KMS-11 (cell line): ENCODE results near the gene RPRD1B.

Source experiments
- H2AFZ ChIP-seq: fragments of 200-600 bp; sonication (generic); 2 replicates; pipeline ENCODE4 v1.6.1; 2016; ENCODE audit warnings: antibody characterized with exemption, mixed run types, low read depth
- H3K27ac ChIP-seq: fragments of 200-600 bp; sonication (generic); 2 replicates; pipeline ENCODE4 v1.6.1; 2016; ENCODE audit warnings: mild to moderate bottlenecking, mixed run types
- H3K27me3 ChIP-seq: fragments of 200-600 bp; sonication (generic); 2 replicates; pipeline ENCODE4 v1.6.1; 2017; ENCODE audit warnings: mild to moderate bottlenecking, low read depth, mixed run types, moderate library complexity; ENCODE audit not compliant: insufficient read depth
- H3K36me3 ChIP-seq: fragments of 200-600 bp; sonication (generic); 2 replicates; pipeline ENCODE4 v1.6.1; 2017; ENCODE audit warnings: mild to moderate bottlenecking, mixed run types; ENCODE audit not compliant: insufficient read depth
- H3K4me1 ChIP-seq: fragments of 200-600 bp; sonication (generic); 2 replicates; pipeline ENCODE4 v1.6.1; 2016; ENCODE audit warnings: mild to moderate bottlenecking, low read depth, mixed run types; ENCODE audit not compliant: poor library complexity, severe bottlenecking
- H3K4me2 ChIP-seq: fragments of 200-600 bp; sonication (generic); 2 replicates; pipeline ENCODE4 v1.7.0; 2016; ENCODE audit warnings: mild to moderate bottlenecking, mixed run types
- H3K4me3 ChIP-seq: fragments of 200-600 bp; sonication (generic); IDR thresholded peaks from 2 replicates; pipeline ENCODE4 v1.6.1; 2017; ENCODE audit warnings: low read depth, low read length, mixed read lengths; ENCODE audit not compliant: insufficient read depth
- H3K79me2 ChIP-seq: fragments of 200-600 bp; sonication (generic); 2 replicates; pipeline ENCODE4 v1.6.1; 2016; ENCODE audit warnings: low read depth, mixed run types; ENCODE audit not compliant: insufficient read depth
- H3K9ac ChIP-seq: fragments of 200-600 bp; sonication (generic); 2 replicates; pipeline ENCODE4 v1.6.1; 2016; ENCODE audit warnings: mild to moderate bottlenecking, mixed run types
- H4K20me1 ChIP-seq: fragments of 200-600 bp; sonication (generic); 2 replicates; pipeline ENCODE4 v1.6.1; 2016; ENCODE audit warnings: mild to moderate bottlenecking, mixed run types; ENCODE audit not compliant: insufficient read depth
- TF ChIP-seq, protein P1 (sequence below): fragments of 200-600 bp; sonication (generic); conservative IDR thresholded peaks from 2 replicates; pipeline ENCODE4 v1.6.1; 2017; ENCODE audit warnings: low read depth, mild to moderate bottlenecking, antibody characterized with exemption, low read length, moderate library complexity, mixed read lengths

The RPRD1B gene

DNA sequence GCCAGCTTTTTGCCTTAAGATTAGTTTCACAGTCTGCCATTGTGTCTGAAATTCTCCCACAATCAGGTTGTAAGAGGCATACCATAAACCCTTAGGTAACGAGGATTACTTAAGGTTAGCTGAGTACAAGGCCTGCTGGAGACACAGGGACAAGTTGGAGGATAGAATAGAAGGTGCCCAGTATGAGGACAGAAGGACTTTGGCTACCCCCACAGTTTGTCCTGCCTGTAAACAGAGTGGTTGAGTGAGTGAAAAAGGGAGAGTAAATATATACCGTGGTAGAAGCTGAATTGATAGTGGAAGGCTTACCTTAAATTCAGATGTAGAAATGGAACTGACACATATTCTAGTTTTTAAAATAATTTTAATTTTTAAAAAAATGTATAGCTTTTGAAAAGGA lies 19.3 kb downstream of the RPRD1B start:
- H3K27me3 ChIP-seq: no peaks in the 10 kb centered on the region
- H2AFZ ChIP-seq: no peak overlapping the region
- no peak overlapping the region for H3K4me3 ChIP-seq
- peaks cover 23% of the 10 kb centered on the region for H3K4me1 ChIP-seq
- TF ChIP-seq, protein P1, sequence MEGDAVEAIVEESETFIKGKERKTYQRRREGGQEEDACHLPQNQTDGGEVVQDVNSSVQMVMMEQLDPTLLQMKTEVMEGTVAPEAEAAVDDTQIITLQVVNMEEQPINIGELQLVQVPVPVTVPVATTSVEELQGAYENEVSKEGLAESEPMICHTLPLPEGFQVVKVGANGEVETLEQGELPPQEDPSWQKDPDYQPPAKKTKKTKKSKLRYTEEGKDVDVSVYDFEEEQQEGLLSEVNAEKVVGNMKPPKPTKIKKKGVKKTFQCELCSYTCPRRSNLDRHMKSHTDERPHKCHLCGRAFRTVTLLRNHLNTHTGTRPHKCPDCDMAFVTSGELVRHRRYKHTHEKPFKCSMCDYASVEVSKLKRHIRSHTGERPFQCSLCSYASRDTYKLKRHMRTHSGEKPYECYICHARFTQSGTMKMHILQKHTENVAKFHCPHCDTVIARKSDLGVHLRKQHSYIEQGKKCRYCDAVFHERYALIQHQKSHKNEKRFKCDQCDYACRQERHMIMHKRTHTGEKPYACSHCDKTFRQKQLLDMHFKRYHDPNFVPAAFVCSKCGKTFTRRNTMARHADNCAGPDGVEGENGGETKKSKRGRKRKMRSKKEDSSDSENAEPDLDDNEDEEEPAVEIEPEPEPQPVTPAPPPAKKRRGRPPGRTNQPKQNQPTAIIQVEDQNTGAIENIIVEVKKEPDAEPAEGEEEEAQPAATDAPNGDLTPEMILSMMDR: no peak
- no peak overlapping the region for H3K4me2 ChIP-seq
- H3K36me3 ChIP-seq: no peaks in the 10 kb centered on the region; the same call in 1 of the 2 replicates
- peaks cover 36% of the 10 kb centered on the region; the same call in 1 of the 2 replicates for H3K79me2 ChIP-seq
- H3K9ac ChIP-seq: no peak overlapping the region
- H4K20me1 ChIP-seq: no peaks in the 10 kb centered on the region; the same call in none of the 2 replicates
- no peak overlapping the region for H3K27ac ChIP-seq

- no peak overlapping the region for H2AFZ ChIP-seq
- no peak overlapping the region for H3K4me3 ChIP-seq
- H3K36me3 ChIP-seq: no peaks in the 10 kb centered on the region; the same call in 1 of the 2 replicates
- peaks cover 32% of the 10 kb centered on the region for H3K4me1 ChIP-seq
- TF ChIP-seq, protein P1: no peak
- no peak overlapping the region for H3K4me2 ChIP-seq
- no peak overlapping the region for H3K27ac ChIP-seq
- H3K27me3 ChIP-seq: no peaks in the 10 kb centered on the region
- peaks cover 7% of the 10 kb centered on the region for H4K20me1 ChIP-seq
- no peak overlapping the region for H3K9ac ChIP-seq
- peaks cover 34% of the 10 kb centered on the region; the same call in 1 of the 2 replicates for H3K79me2 ChIP-seq
These were observed 21.1 kb downstream of the RPRD1B start for GRCh38 chr20:38054647-38055046.

DNA sequence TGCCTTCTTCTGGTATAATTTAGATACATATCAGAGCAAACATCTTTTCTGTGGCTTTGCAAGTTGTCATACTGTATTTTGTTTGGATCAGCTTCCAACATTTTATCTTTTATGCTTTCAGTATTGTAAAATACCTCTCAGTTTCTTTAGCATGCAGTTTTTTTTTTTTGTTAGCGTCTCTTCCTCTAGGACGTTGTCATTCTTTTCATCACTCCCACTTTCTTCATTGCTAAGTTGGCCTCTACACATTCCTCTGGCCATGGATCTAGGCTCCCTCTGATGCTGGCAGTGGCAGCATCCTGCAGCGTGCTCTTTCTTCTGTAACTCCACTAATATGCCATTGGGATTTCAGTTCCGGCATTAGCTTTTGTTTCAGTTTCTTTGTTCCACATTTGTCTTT lies 21.7 kb downstream of the RPRD1B start:
- Histone ChIP-seq H3K79me2 (peaks cover 34% of the 10 kb centered on the region; the same call in 1 of the 2 replicates), H2AFZ (no peak overlapping the region), H3K4me1 (peaks cover 32% of the 10 kb centered on the region), H3K27ac (no peak overlapping the region), H3K4me3 (no peak overlapping the region), H3K4me2 (no peak overlapping the region), H3K36me3 (no peaks in the 10 kb centered on the region; the same call in 1 of the 2 replicates), H4K20me1 (peaks cover 7% of the 10 kb centered on the region; the same call in 1 of the 2 replicates), H3K9ac (no peak overlapping the region), H3K27me3 (no peaks in the 10 kb centered on the region)
- TF ChIP-seq, protein P1: no peak

- Histone ChIP-seq H3K9ac (no peak overlapping the region), H3K27ac (no peak overlapping the region), H3K36me3 (no peaks in the 10 kb centered on the region; the same call in 1 of the 2 replicates), H3K4me1 (peaks cover 36% of the 10 kb centered on the region), H3K27me3 (no peaks in the 10 kb centered on the region), H3K4me3 (no peak overlapping the region), H3K4me2 (no peak overlapping the region), H3K79me2 (peaks cover 33% of the 10 kb centered on the region; the same call in 1 of the 2 replicates), H4K20me1 (peaks cover 7% of the 10 kb centered on the region; the same call in 1 of the 2 replicates), H2AFZ (no peak overlapping the region)
- TF ChIP-seq, protein P1: no peak
These were observed 22.3 kb downstream of the RPRD1B start for GRCh38 chr20:38055848-38056247.
